GM18505 (cell line): ENCODE data around the gene TIFAB.

Experiments
- ATAC-seq: cut with Tn5 transposase; IDR thresholded peaks from one replicate; pipeline ENCODE4 v1.9.1; 2021; ENCODE audit not compliant: unreplicated experiment
- POLR2A ChIP-seq: IDR thresholded peaks from 4 replicates; pipeline ENCODE4 v1.6.1; 2011; ENCODE audit warnings: borderline replicate concordance; ENCODE audit not compliant: insufficient read depth, insufficient read length; ENCODE audit errors: extremely low read depth

Gene TIFAB

DNA sequence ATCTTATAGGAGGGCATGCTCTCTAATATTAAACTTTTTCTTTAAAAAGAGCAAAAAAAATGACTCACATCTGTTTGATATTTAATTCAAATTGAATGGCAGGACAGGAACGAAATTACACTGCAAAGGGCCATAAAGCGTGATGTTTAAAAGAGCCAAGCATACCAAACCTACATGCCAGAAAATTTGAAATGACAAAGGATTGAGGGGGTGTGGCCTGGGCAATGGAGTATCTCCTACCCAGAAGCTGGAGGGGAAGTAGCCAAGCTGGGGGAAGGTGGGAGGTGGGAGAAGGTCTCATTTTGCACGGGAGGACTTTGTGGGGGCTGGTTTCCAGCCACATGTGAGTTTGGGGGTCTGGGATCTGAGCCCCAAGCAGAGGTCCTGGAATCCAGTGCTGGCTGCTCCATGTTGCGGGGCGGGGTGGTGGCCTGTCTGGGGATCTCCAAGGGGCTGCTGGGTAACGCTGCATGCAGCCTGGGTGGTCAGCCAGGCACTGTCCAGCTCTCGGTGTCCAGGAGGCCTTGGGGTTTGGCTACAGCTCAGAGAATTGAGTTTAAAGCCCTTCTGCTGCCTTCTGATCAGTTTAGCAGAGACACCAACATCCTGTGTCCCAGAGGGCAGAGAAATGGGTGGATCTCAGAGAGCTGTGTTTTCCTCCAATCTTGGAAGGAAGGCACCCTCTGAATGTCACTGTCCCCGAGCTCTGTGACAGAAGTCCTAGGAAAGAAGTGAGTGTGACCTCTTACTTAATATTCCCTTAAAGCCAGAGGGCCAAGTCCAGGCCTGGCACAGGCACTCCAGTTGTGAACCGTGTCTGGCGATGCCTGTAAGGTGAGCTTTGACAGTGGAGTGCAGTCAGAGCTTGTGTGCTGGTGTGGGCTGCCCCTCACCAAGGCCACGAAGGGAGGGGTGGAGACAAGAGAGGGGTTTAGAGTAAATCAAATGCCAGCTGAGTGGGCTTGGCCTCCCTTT, 12.6 kb downstream of the TIFAB start:
- no peak for TF ChIP-seq POLR2A
- no peak for ATAC-seq

DNA sequence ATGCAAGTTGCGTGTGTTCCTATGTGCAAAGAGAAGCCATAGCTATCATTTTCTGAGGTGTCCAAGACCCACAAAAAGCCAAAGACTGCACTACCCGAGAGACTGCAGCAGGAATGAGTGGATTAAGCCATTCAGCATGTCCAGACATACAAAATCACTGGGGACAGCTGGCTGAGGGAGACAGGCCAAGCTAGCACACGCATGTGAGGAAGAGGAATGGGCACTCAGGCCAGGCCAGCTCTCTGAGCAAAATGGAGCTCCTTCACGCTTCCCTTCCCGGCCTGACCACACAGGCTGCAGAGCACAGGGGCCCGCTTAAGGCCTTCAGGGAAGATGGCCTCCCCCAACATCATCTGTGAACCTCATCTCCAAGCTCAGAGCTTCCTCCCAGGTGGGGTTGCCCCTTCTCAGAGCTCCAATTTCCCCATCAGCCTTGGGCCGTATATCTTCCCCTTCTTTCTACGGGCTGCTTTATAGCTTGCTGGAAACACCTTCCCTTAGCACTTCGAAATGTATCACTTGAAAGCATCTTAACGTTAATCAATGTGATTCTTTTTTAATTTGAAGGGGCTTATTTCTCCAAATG, 13.4 kb downstream of the TIFAB start:
- no peak for ATAC-seq
- no peak for TF ChIP-seq POLR2A

DNA sequence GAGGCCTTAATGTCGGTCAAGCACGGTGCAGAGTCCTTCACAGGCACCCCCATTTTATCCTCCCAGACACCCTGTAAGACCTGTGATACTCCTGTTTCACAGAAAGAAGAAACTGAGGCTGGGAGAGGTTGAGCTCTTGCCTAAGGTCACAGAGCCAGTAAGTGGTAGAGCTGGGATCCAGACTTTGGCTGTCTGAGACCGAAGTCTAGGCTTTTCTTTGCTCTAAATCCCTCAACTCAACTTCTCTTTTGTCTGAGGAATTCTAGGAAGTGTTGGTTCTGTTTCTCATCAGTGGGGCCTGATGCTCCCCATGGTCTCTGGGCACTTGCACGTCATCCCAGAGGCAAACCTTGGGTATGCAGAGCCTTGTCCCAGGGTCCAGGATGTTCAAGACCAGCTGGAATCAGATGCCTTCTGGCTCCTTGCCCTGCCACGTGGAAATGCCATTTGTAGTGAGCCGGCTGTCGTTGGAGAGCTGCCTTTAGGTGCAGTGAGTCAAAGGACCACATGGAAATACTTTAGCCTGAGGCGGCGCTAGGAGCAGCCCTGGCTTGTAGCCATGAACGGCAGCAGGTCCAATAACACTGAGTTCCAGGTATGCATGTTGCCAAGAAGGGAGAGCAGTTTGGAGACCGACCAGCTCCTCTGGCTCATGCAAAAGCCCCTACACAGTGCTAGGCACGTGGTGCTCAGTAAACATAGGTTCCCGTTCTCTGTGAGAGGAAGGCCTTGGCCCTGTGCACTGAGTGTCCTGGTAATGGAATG, 14.2 kb downstream of the TIFAB start:
- ATAC-seq: no peak
- TF ChIP-seq POLR2A: no peak

DNA sequence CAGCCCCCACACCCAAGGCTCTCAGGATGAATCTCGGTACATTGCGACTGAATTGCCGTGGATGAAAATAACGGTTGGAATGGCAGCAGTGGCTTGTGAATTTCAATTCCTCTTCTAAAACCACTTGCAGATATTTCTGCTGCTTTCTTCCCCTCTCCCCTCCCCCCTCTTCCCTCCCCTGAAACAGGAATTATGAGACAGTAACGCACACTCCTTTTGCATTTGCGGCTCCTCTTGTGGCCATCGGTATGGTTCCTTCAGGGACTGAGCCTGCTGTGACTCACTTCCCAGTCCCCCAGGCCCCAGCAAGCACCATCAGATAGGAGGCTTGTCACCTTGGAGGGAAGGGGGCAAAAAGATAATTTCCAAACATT, 14.7 kb downstream of the TIFAB start:
- ATAC-seq: no peak
- TF ChIP-seq POLR2A: no peak

DNA sequence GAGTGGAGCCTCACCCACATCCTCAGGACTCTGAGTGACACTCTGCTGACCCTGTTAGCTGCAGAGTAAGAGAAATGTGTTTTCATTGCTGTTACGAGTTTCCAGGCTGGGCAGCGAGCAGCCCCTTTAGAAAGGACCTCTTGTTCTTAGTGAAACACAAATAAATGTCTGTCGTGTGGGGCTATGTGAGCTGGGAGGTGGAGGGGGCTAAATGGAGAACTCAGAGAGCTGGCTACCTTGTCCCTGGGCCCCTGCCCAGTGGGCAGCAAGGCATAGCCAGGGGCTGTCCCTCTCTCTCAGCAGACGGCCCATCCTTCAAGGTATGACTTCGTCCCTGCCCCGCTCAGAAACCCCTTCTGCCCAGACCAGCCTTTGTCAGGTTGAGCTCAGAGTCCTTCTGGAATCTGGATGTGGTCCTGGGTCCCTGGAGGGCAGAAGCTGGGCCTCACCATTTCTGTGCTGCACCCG, 15.2 kb downstream of the TIFAB start:
- TF ChIP-seq POLR2A: no peak
- no peak for ATAC-seq

DNA sequence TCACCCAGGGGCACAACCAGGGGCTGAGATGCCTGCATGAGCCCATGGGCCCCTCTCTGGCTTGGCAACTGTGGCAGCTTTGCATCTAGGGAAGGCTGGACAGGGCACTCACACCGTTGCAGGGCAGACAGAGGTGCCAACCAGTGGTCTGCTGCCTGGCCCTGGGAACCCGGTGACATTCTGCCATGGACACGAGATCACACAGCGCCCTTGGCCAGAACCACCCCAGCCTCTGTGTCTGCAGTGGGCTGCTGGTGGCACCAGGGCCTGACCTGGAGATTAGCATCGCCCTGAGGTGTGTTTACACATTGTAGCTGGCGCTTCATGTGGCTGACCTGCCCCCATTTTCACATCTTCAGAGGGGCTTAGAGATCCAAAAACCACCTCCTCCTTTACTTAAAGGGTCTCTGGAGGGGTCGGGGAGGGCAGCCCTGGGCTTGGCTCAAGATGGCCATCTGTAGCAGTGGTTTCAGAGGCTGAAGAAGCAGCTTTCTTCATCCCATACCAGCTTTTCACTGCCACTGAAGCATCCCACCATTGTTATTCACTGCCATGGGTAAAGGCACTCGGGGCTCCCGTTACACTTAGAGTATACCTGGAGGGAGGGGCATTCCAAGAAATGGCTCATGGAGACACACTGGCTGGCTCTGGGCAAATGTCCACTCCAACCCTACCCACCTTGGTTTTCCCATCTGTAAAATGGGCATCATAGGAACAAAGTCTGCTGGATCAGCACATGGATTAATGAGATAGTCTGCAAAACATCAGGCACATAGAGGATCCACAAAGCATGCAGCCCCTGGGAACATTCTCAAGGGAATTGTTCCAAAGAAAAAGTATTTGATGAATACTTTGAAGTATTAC, 16.5 kb downstream of the TIFAB start:
- ATAC-seq: no peak
- TF ChIP-seq POLR2A: no peak

DNA sequence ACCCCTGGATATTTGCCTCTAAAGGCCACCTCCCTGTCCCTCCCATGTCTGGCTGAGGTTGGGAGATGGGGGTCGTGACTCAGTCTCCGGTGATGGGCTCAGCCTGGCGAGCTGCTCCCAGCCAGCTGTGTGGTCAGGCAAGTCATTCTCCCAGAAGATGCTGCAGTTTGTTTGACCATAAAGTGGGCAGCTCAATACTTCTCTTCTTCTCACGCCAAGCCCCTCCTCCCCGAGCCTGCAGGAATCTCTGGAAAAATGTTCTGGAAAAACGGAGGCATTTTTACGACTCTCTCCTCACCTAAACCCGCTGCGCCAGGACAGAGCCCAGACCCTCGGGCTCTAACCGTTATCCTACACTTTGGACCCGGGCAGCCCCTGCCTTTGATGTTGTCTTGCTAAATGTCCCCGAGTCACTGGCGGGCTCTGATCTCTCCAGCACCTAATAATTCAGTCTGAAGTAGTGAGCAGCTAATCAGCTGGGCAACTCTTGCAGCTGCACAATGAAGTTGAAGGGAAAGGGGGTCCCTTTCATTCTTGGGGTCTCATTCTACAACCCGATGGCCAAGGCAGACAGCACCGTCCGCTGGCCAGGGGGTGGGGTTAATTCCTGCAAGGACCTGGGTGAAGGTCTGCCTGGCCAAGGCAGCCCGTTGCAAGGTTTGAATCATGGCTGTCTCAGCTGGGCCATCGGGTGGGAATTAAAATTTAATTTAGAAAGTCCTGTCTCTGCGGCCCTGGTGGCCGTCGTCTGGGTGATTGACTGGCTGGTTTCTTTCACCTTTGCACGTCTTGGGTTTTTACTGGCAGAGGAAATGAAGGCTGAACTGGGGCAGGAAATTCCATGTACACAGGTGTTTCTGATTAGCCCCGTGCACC, 17.3 kb downstream of the TIFAB start:
- ATAC-seq: no peak
- TF ChIP-seq POLR2A: no peak

DNA sequence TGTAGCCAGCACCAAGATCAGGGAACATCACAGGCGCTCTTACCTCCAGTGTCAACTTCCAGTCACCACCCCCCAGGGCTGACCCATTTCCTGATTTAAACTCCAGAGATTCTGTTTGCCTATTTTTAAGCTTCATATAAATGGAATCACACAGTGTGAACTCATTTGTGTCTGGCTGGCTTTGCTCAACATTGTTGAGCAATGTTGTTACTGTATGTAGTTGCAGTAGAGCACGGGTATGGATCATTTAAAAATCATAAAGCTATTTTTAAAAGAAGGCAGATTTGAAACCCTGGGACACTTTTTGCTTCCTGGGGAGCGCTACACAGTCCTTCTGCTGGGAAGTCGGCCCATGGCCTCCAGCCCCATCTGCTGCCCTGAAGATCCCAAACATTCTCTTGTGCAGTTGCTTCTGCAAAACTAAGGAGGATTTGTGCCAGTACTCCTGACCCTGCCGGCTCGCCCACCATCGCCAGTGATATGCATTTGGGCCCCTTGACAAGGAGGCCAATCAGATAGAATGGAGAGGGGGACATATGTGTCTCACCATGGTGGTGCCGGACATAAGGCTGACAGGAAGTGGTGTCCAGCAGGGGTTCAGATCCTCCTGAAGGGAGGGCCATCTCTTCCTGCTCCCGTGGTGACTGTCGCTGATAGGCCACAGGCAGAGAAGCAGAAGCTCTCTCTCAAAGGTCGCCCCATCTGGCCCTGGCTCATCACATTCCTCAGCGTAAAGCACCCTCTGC, 18.3 kb downstream of the TIFAB start:
- TF ChIP-seq POLR2A: no peak
- ATAC-seq: no peak

DNA sequence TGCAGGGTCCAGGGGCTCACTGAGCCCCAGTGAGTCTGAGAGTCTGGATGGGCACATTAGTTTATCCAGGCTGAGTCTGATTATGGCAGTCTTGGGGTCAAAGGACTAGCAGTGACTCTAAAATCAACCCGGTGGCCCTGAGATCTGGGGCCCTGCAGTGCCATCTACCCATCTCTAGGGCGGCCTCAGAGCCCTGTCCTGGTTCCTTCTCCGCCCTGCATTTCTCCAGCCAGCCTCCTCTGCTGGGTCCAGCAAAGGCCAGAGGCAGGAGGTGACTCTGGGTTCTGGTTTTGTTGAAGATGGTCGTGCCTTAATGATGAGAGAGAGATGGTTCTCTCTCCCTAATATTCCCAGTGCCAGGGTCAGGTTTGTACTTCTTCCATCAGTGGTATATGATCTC, 20.0 kb downstream of the TIFAB start:
- ATAC-seq: no peak
- no peak for TF ChIP-seq POLR2A

DNA sequence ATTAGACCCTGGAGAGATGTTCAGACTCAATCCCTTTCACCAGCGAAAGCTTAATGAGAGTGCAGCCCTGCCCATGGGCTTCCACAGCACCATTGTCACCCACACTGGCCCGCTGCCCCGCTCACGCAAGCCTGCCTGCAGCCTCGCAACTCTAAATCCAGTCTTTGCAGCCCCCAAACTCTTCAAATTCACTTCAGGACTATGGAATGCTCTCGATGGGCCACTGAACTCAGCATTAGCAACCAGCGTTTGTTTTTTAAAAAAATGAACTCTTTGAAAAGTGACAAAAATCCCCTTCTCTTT, 22.1 kb downstream of the TIFAB start:
- no peak for ATAC-seq

More for the DNA sequence above, 22.1 kb downstream of the TIFAB start:
- no peak for TF ChIP-seq POLR2A
